ENCODE results near the gene STXBP5.

DNA sequence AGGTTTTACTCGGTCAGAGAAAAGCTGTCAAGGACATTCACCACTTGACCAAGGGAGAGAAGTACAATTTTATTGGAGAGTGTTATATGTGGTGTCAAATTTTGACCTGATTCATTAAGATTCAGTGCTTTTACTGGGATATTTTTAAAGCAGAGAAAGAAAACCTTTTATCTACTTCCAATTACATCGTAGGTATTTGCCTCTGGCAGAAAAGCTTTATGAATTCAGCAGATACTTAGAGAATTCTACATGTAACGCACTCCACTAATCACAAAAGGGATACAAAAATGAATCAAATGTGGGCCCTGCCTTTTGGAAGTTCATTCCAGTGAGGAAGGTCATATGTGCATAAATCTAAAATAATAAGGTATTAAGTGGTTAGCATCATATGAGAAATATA is 133.7 kb downstream of the STXBP5 start:
- TF ChIP-seq EP300 (IDR thresholded peaks at IDR 0.05) (no peak), POLR2A (IDR thresholded peaks at IDR 0.05) (no peak)
- TF ChIP-seq, protein P1, sequence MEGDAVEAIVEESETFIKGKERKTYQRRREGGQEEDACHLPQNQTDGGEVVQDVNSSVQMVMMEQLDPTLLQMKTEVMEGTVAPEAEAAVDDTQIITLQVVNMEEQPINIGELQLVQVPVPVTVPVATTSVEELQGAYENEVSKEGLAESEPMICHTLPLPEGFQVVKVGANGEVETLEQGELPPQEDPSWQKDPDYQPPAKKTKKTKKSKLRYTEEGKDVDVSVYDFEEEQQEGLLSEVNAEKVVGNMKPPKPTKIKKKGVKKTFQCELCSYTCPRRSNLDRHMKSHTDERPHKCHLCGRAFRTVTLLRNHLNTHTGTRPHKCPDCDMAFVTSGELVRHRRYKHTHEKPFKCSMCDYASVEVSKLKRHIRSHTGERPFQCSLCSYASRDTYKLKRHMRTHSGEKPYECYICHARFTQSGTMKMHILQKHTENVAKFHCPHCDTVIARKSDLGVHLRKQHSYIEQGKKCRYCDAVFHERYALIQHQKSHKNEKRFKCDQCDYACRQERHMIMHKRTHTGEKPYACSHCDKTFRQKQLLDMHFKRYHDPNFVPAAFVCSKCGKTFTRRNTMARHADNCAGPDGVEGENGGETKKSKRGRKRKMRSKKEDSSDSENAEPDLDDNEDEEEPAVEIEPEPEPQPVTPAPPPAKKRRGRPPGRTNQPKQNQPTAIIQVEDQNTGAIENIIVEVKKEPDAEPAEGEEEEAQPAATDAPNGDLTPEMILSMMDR (IDR thresholded peaks at IDR 0.05), result no peak

All from ovary (tissue), 3 donors.